Neural cell (in vitro differentiated cells): ENCODE data around the gene RPL27A. TPM values are rescaled to one million over a fixed set of nuclear protein-coding genes. Genes with fewer than 3 reads are reported as not detected.

Source experiments
- H2AFZ ChIP-seq: fragments of 200-600, 300-800 bp; sonication (generic), shearing (Covaris generic); 2 replicates; pipeline ENCODE4 v1.6.0; 2014; ENCODE audit warnings: low read depth, mild to moderate bottlenecking, antibody characterized with exemption, low read length, moderate library complexity
- H3F3A ChIP-seq: fragments of 200-600 bp; shearing (Covaris generic); 2 replicates; pipeline ENCODE4 v1.6.1; 2016; ENCODE audit warnings: mild to moderate bottlenecking, moderate library complexity, mixed read lengths, antibody characterized with exemption, low read length; ENCODE audit not compliant: insufficient read depth, poor library complexity, severe bottlenecking
- H3K27ac ChIP-seq: fragments of 200-600, 300-800 bp; sonication (generic), shearing (Covaris generic); 2 replicates; pipeline ENCODE4 v1.5.1; 2014; ENCODE audit warnings: mild to moderate bottlenecking, low read length, moderate library complexity
- H3K27me3 ChIP-seq: fragments of 300-800, 200-600 bp; sonication (generic), shearing (Covaris generic); 2 replicates; pipeline ENCODE4 v1.6.0; 2014; ENCODE audit warnings: mild to moderate bottlenecking, low read depth, low read length, moderate library complexity; ENCODE audit not compliant: insufficient read depth
- H3K36me3 ChIP-seq: fragments of 300-800, 200-600 bp; sonication (generic), shearing (Covaris generic); 2 replicates; pipeline ENCODE4 v1.5.1; 2014; ENCODE audit warnings: mild to moderate bottlenecking, antibody characterized with exemption, low read length, moderate library complexity; ENCODE audit not compliant: insufficient read depth
- H3K4me2 ChIP-seq: fragments of 300-800, 200-600 bp; sonication (generic), shearing (Covaris generic); 2 replicates; pipeline ENCODE4 v1.6.0; 2014; ENCODE audit warnings: mild to moderate bottlenecking, low read length
- H3K4me3 ChIP-seq: fragments of 300-800, 200-600 bp; sonication (generic), shearing (Covaris generic); 2 replicates; pipeline ENCODE4 v1.5.1; 2014; ENCODE audit warnings: mild to moderate bottlenecking, low read length, moderate library complexity
- H3K79me2 ChIP-seq: fragments of 200-600 bp; shearing (Covaris generic); replicated peaks from 2 replicates; pipeline ENCODE4 v1.6.0; 2014; ENCODE audit warnings: mild to moderate bottlenecking, low read length, moderate library complexity; ENCODE audit not compliant: insufficient read depth
- H3K9ac ChIP-seq: fragments of 300-800, 200-600 bp; sonication (generic), shearing (Covaris generic); 2 replicates; pipeline ENCODE4 v1.6.1; 2016; ENCODE audit warnings: mild to moderate bottlenecking, low read length, mixed read lengths
- H3K9me2 ChIP-seq: fragments of 200-600 bp; shearing (Covaris generic); 2 replicates; pipeline ENCODE4 v1.6.1; 2016; ENCODE audit warnings: mild to moderate bottlenecking, low read length, mixed read lengths; ENCODE audit not compliant: insufficient read depth
- H3K9me3 ChIP-seq: fragments of 200-600, 300-800 bp; sonication (generic), shearing (Covaris generic); 2 replicates; pipeline ENCODE4 v1.6.1; 2016; ENCODE audit warnings: mild to moderate bottlenecking, mixed run types, low read length, moderate library complexity, mixed read lengths
- H4K20me1 ChIP-seq: fragments of 200-600 bp; shearing (Covaris generic); 2 replicates; pipeline ENCODE4 v1.6.1; 2016; ENCODE audit warnings: mild to moderate bottlenecking, mixed run types; ENCODE audit not compliant: insufficient read depth
- CTCF ChIP-seq: fragments of 450-650 bp; IDR thresholded peaks from 2 replicates; pipeline ENCODE4 v1.5.1; 2014; ENCODE audit warnings: antibody characterized with exemption, mild to moderate bottlenecking, moderate library complexity; ENCODE audit not compliant: poor library complexity, severe bottlenecking
- EP300 ChIP-seq: fragments of 450-650 bp; conservative IDR thresholded peaks from 2 replicates; pipeline ENCODE4 v1.6.1; 2014; ENCODE audit warnings: antibody characterized with exemption, mild to moderate bottlenecking, moderate library complexity; ENCODE audit not compliant: poor library complexity, severe bottlenecking
- EZH2 ChIP-seq: fragments of 200-600, 300-800 bp; shearing (Covaris generic), sonication (generic); IDR thresholded peaks from 2 replicates; pipeline ENCODE4 v1.6.1; 2014; ENCODE audit warnings: antibody characterized with exemption, low read length, borderline replicate concordance, mild to moderate bottlenecking; ENCODE audit not compliant: insufficient read depth, poor library complexity, severe bottlenecking
- MXI1 ChIP-seq: fragments of 450-650 bp; conservative IDR thresholded peaks from 2 replicates; pipeline ENCODE4 v1.6.1; 2014; ENCODE audit warnings: antibody characterized with exemption, mild to moderate bottlenecking; ENCODE audit not compliant: poor library complexity, severe bottlenecking
- POLR2AphosphoS5 ChIP-seq: IDR thresholded peaks from 2 replicates; pipeline ENCODE4 v1.6.1; 2012
- RAD21 ChIP-seq: fragments of 450-650 bp; conservative IDR thresholded peaks from 2 replicates; pipeline ENCODE4 v1.6.1; 2014; ENCODE audit warnings: antibody characterized with exemption, mild to moderate bottlenecking, moderate library complexity
- REST ChIP-seq: IDR thresholded peaks from 2 replicates; pipeline ENCODE4 v1.6.1; 2012; ENCODE audit warnings: borderline replicate concordance
- SMC3 ChIP-seq: fragments of 450-650 bp; conservative IDR thresholded peaks from 2 replicates; pipeline ENCODE4 v1.6.1; 2014; ENCODE audit warnings: antibody characterized with exemption, mild to moderate bottlenecking, moderate library complexity; ENCODE audit not compliant: poor library complexity
- TAF1 ChIP-seq: IDR thresholded peaks from 2 replicates; pipeline ENCODE4 v1.6.1; 2012; ENCODE audit warnings: low read depth
- polyA plus RNA-seq: library from polyadenylated mRNA; depleted of rRNA; stranded (reverse); fragments of >200 nt; gene quantifications from 2 replicates; pipeline ENCODE4 v1.2.3, GENCODE V29; 2014

RPL27A gene
- polyA plus RNA-seq, 1 donor from 2014 or later, result 700 TPM

GRCh38 chr11:8728563-8728962 lies 46.0 kb downstream of the RPL27A start:
- no peak overlapping the region for H3K4me3 ChIP-seq
- H3K36me3 ChIP-seq, result no peaks in the 10 kb centered on the region
- H4K20me1 ChIP-seq, result no peaks in the 10 kb centered on the region

GRCh38 chr11:8729067-8729466 lies 46.5 kb downstream of the RPL27A start:
- no peak overlapping the region for H3K27ac ChIP-seq
- H3K4me2 ChIP-seq, result no peak overlapping the region
- no peaks in the 10 kb centered on the region for H4K20me1 ChIP-seq

More at GRCh38 chr11:8728563-8728962, 46.0 kb downstream of the RPL27A start:
- Histone ChIP-seq H3F3A (no peaks in the 10 kb centered on the region), H3K27ac (no peak overlapping the region), H3K79me2 (no peaks in the 10 kb centered on the region), H3K27me3 (no peaks in the 10 kb centered on the region), H3K9me3 (no peaks in the 10 kb centered on the region), H3K9me2 (no peaks in the 10 kb centered on the region), H2AFZ (no peak overlapping the region), H3K4me2 (no peak overlapping the region), H3K9ac (no peak overlapping the region)
- TF ChIP-seq POLR2AphosphoS5 (no peak), MXI1 (no peak)

More at GRCh38 chr11:8729067-8729466, 46.5 kb downstream of the RPL27A start:
- Histone ChIP-seq H3K36me3 (no peaks in the 10 kb centered on the region), H3K4me3 (no peak overlapping the region), H3K9me2 (no peaks in the 10 kb centered on the region), H3K79me2 (no peaks in the 10 kb centered on the region), H3K27me3 (no peaks in the 10 kb centered on the region), H3K9me3 (no peaks in the 10 kb centered on the region), H3F3A (no peaks in the 10 kb centered on the region), H3K9ac (no peak overlapping the region), H2AFZ (no peak overlapping the region)
- no peak for TF ChIP-seq SMC3
- no peak for TF ChIP-seq CTCF
- no peak for TF ChIP-seq RAD21
- no peak for TF ChIP-seq TAF1
- no peak for TF ChIP-seq POLR2AphosphoS5
- no peak for TF ChIP-seq EZH2
- no peak for TF ChIP-seq REST
- TF ChIP-seq EP300, result no peak
- no peak for TF ChIP-seq MXI1
